Ramos (cell line): Measurements from ENCODE around the gene CALM3.

Source experiments
- in situ Hi-C: fragments of 300-500 bp; cut with MboI; formaldehyde crosslinking; loops from one replicate; pipeline ENCODE4 v1.14.3; 2022; ENCODE audit warnings: low sequenced_read_pairs; ENCODE audit not compliant: unreplicated experiment

The CALM3 gene

GRCh38 chr19:46631481-46631880 lies 30.4 kb downstream of the CALM3 start:
- in situ Hi-C loops: no loop called here

GRCh38 chr19:46633130-46633529 lies 32.0 kb downstream of the CALM3 start:
- in situ Hi-C loops: no loop called here

- in situ Hi-C loops: no loop called here
Observed at GRCh38 chr19:46634045-46634655, 33.0 kb downstream of the CALM3 start.

- in situ Hi-C loops: no loop called here
Observed at GRCh38 chr19:46634656-46635218, 33.6 kb downstream of the CALM3 start.

- in situ Hi-C loops: no loop called here
Observed at GRCh38 chr19:46635920-46636761, 35.0 kb downstream of the CALM3 start, which contains the start of gene GNG8. Gene GNG8 (minus strand): TSS chr19:46636202. CDS start chr19:46634682, 1,520 bp downstream.

GRCh38 chr19:46637224-46637623 lies 36.1 kb downstream of the CALM3 start:
- in situ Hi-C loops: no loop called here

GRCh38 chr19:46639358-46640182 lies 38.4 kb downstream of the CALM3 start:
- in situ Hi-C loops: no loop called here

GRCh38 chr19:46640656-46641055 lies 39.5 kb downstream of the CALM3 start:
- in situ Hi-C loops: no loop called here

- in situ Hi-C loops: no loop called here
Observed at GRCh38 chr19:46644720-46645119, 43.6 kb downstream of the CALM3 start.

- in situ Hi-C loops: no loop called here
Observed at GRCh38 chr19:46646402-46646801, 45.3 kb downstream of the CALM3 start.

GRCh38 chr19:46648060-46648960 lies 47.2 kb downstream of the CALM3 start:
- in situ Hi-C loops: no loop called here

GRCh38 chr19:46648961-46649960 lies 48.1 kb downstream of the CALM3 start:
- in situ Hi-C loops: no loop called here

- in situ Hi-C loops: no loop called here
Observed at GRCh38 chr19:46650445-46650844, 49.3 kb downstream of the CALM3 start.

- in situ Hi-C loops: no loop called here
Observed at GRCh38 chr19:46654621-46655152, 53.6 kb downstream of the CALM3 start.

- in situ Hi-C loops: no loop called here
Observed at GRCh38 chr19:46656541-46656940, 55.4 kb downstream of the CALM3 start.

GRCh38 chr19:46659151-46660007 lies 58.2 kb downstream of the CALM3 start:
- in situ Hi-C loops: loop anchor here (5.0 kb wide), 2 partner anchors 47 to 132 kb away; no protein-coding TSS in a partner anchor

GRCh38 chr19:46660008-46660517 lies 58.9 kb downstream of the CALM3 start:
- in situ Hi-C loops: loop anchor here (5.0 kb wide), 2 partner anchors 48 to 133 kb away; no protein-coding TSS in a partner anchor
